Measurements from ENCODE around the gene MMP3.

MMP3 gene

DNA sequence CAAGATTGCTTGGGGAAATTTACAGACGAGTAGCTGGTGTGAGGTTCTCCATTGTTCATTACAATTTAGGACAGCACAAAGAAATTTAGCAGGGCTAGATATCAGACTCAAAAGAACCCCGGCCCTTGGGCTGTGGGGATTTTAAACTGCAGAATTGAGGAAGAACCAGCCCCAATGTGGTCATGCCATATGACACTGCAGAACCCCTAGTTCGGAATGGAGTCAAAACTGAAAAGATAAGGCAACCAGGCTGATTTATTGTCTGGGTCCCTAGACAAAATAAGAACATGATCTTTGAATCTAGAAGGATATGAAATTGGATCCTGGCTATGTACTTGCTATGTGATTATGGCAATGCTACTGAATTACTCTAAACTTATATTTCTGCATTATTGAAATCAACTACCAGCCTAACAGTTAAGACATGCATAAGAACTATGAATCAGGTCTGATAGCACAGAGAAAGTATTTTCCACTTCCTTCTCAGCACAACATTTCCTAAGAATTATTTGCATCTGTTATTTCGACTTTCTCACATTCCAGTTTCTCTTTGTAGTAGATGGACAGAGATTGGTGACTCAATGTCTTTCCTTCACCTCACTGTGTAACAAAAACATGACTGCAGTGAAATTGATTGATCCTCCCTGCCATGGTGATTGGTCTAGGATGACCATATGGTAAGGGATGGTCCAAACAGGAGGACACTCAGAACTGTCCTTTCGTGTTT, 13.2 kb downstream of the MMP3 start:
- H3K79me2 ChIP-seq (ENCODE audit: control insufficient read depth, low read length) = no peaks in the 10 kb centered on the region
- H3K27ac ChIP-seq (ENCODE audit: low read depth, low read length) = no peak overlapping the region
- no peaks in the 10 kb centered on the region for H3K27me3 ChIP-seq (ENCODE audit: control insufficient read depth, low read length)
- no peaks in the 10 kb centered on the region for H3K9me2 ChIP-seq (replicated peaks; ENCODE audit: control insufficient read depth, low read length)
- no peaks in the 10 kb centered on the region for H3K9me3 ChIP-seq (ENCODE audit: control insufficient read depth, insufficient read depth, low read length)
- no peak overlapping the region for H3K4me3 ChIP-seq (ENCODE audit: low read length)
- H4K20me1 ChIP-seq (ENCODE audit: control insufficient read depth, insufficient read depth, low read depth, low read length) = no peaks in the 10 kb centered on the region
- TF ChIP-seq EZH2phosphoT487 (IDR thresholded peaks at IDR 0.05; ENCODE audit: borderline replicate concordance, low read length) = no peak
- TF ChIP-seq, protein P1, sequence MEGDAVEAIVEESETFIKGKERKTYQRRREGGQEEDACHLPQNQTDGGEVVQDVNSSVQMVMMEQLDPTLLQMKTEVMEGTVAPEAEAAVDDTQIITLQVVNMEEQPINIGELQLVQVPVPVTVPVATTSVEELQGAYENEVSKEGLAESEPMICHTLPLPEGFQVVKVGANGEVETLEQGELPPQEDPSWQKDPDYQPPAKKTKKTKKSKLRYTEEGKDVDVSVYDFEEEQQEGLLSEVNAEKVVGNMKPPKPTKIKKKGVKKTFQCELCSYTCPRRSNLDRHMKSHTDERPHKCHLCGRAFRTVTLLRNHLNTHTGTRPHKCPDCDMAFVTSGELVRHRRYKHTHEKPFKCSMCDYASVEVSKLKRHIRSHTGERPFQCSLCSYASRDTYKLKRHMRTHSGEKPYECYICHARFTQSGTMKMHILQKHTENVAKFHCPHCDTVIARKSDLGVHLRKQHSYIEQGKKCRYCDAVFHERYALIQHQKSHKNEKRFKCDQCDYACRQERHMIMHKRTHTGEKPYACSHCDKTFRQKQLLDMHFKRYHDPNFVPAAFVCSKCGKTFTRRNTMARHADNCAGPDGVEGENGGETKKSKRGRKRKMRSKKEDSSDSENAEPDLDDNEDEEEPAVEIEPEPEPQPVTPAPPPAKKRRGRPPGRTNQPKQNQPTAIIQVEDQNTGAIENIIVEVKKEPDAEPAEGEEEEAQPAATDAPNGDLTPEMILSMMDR (IDR thresholded peaks at IDR 0.05; ENCODE audit: low read depth, low read length, poor library complexity, severe bottlenecking) = no peak
- no peaks in the 10 kb centered on the region for H3K4me1 ChIP-seq (ENCODE audit: control insufficient read depth, low read length)
- no peak overlapping the region for H3K4me2 ChIP-seq (ENCODE audit: low read length)
- H3F3A ChIP-seq (ENCODE audit: control insufficient read depth, insufficient read depth) = no peaks in the 10 kb centered on the region
- no peaks in the 10 kb centered on the region for H3K36me3 ChIP-seq (ENCODE audit: control insufficient read depth, low read length)

DNA sequence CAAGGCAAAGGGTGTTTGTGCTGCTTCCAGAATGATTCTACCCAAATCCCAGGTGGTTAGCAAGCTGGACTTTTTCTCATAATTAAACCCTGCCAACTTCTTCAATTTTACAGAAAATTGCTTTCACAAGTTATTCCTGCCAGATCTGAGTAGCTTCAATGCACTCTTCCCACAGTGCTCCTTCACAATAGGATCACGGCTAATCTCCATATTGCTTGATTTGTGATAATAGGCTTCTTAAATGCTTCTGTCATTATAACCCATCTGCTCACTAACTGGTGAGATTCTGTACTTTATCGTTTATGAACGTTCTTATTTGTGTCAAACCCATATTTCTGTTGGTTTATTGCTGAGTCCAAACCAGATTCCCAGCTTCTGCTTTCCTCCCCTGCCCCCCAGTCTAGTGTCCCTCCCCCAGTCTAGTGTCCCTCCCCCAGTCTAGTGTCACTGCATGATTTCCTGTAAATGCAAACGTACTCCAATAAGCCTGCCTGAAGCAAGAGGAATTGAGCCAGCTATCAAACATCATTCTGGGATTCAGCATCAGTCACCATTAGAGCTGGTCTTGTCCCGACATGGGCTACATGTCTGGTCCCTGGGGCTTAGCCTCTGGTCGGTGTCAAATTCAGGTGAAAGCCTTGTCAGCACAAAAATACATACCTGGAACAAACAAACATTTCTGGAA, 14.0 kb downstream of the MMP3 start:
- Histone ChIP-seq H3K4me3 (ENCODE audit: low read length) (no peak overlapping the region), H3K9me2 (replicated peaks; ENCODE audit: control insufficient read depth, low read length) (no peaks in the 10 kb centered on the region), H3F3A (ENCODE audit: control insufficient read depth, insufficient read depth) (no peaks in the 10 kb centered on the region), H4K20me1 (ENCODE audit: control insufficient read depth, insufficient read depth, low read depth, low read length) (no peaks in the 10 kb centered on the region), H3K36me3 (ENCODE audit: control insufficient read depth, low read length) (no peaks in the 10 kb centered on the region), H3K4me2 (ENCODE audit: low read length) (no peak overlapping the region), H3K9me3 (ENCODE audit: control insufficient read depth, insufficient read depth, low read length) (no peaks in the 10 kb centered on the region), H3K79me2 (ENCODE audit: control insufficient read depth, low read length) (no peaks in the 10 kb centered on the region), H3K27me3 (ENCODE audit: control insufficient read depth, low read length) (no peaks in the 10 kb centered on the region), H3K27ac (ENCODE audit: low read depth, low read length) (no peak overlapping the region), H3K4me1 (ENCODE audit: control insufficient read depth, low read length) (no peaks in the 10 kb centered on the region)
- TF ChIP-seq EZH2phosphoT487 (IDR thresholded peaks at IDR 0.05; ENCODE audit: borderline replicate concordance, low read length) = no peak
- TF ChIP-seq, protein P1 (IDR thresholded peaks at IDR 0.05; ENCODE audit: low read depth, low read length, poor library complexity, severe bottlenecking) = no peak

DNA sequence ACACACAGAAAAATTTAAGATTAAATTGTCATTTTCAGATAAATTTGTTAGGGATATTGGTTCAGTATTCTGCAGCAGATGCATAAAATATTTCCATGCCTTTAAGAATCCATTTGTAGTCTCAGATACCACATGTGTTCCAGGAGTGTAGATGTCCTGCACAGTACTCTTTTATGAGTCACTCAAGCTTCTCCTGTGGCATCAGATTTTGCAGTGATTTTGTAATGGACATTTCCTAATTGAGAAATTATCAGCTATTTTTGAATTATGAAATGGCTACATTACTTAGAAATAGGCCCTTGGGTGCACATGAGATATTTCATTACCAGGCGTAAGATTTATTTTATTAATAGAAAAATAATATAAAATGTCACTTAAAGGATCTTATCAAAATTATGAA, 18.9 kb downstream of the MMP3 start:
- no peaks in the 10 kb centered on the region for H3K9me2 ChIP-seq (replicated peaks; ENCODE audit: control insufficient read depth, low read length)
- H3F3A ChIP-seq (ENCODE audit: control insufficient read depth, insufficient read depth) = no peaks in the 10 kb centered on the region
- H3K27me3 ChIP-seq (ENCODE audit: control insufficient read depth, low read length) = no peaks in the 10 kb centered on the region
- H3K4me3 ChIP-seq (ENCODE audit: low read length) = no peak overlapping the region
- no peak overlapping the region for H3K4me2 ChIP-seq (ENCODE audit: low read length)
- H3K9me3 ChIP-seq (ENCODE audit: control insufficient read depth, insufficient read depth, low read length) = no peaks in the 10 kb centered on the region
- no peaks in the 10 kb centered on the region for H4K20me1 ChIP-seq (ENCODE audit: control insufficient read depth, insufficient read depth, low read depth, low read length)
- H3K4me1 ChIP-seq (ENCODE audit: control insufficient read depth, low read length) = no peaks in the 10 kb centered on the region
- no peak overlapping the region for H3K27ac ChIP-seq (ENCODE audit: low read depth, low read length)
- no peaks in the 10 kb centered on the region for H3K79me2 ChIP-seq (ENCODE audit: control insufficient read depth, low read length)
- no peak for TF ChIP-seq EZH2phosphoT487 (IDR thresholded peaks at IDR 0.05; ENCODE audit: borderline replicate concordance, low read length)
- no peaks in the 10 kb centered on the region for H3K36me3 ChIP-seq (ENCODE audit: control insufficient read depth, low read length)

DNA sequence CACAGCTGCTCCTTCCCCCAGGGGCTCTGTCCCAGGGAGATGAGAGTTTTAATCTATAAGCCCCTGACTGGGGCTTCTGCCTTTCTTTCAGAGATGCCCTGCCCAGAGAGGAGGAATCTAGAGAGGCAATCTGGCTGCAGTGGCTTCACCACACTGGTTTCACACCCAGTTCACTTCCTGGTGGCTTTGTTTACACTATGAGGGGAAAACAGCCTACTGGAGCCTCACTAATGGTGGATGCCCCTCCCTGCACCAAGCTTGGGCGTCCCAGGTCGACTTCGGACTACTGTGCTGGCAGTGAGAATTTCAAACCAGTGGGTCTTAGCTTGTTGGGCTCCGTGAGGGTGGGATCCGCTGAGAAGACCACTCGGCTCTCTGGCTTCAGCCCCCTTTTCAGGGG, 23.9 kb downstream of the MMP3 start:
- Histone ChIP-seq H3K27ac (ENCODE audit: low read depth, low read length) (no peak overlapping the region), H3K4me3 (ENCODE audit: low read length) (no peak overlapping the region)

More for the DNA sequence above, 23.9 kb downstream of the MMP3 start:
- Histone ChIP-seq H3K9me2 (replicated peaks; ENCODE audit: control insufficient read depth, low read length) (no peaks in the 10 kb centered on the region), H3K4me1 (ENCODE audit: control insufficient read depth, low read length) (no peaks in the 10 kb centered on the region), H4K20me1 (ENCODE audit: control insufficient read depth, insufficient read depth, low read depth, low read length) (no peaks in the 10 kb centered on the region), H3K36me3 (ENCODE audit: control insufficient read depth, low read length) (no peaks in the 10 kb centered on the region), H3K4me2 (ENCODE audit: low read length) (no peak overlapping the region), H3K9me3 (ENCODE audit: control insufficient read depth, insufficient read depth, low read length) (no peaks in the 10 kb centered on the region), H3F3A (ENCODE audit: control insufficient read depth, insufficient read depth) (no peaks in the 10 kb centered on the region), H3K79me2 (ENCODE audit: control insufficient read depth, low read length) (no peaks in the 10 kb centered on the region), H3K27me3 (ENCODE audit: control insufficient read depth, low read length) (no peaks in the 10 kb centered on the region)
- no peak for TF ChIP-seq EZH2phosphoT487 (IDR thresholded peaks at IDR 0.05; ENCODE audit: borderline replicate concordance, low read length)
- TF ChIP-seq, protein P1 (IDR thresholded peaks at IDR 0.05; ENCODE audit: low read depth, low read length, poor library complexity, severe bottlenecking) = no peak

All from DOHH2 (cell line).